HG02588 (cell line): ENCODE data around the gene KIAA0319L.

Source experiments
- ATAC-seq: cut with Tn5 transposase; IDR thresholded peaks from one replicate; pipeline ENCODE4 v1.9.1; 2021; ENCODE audit warnings: mild to moderate bottlenecking, moderate library complexity; ENCODE audit not compliant: unreplicated experiment

KIAA0319L gene

GRCh38 chr1:35539073-35539823, 18.0 kb downstream of the KIAA0319L start:
- no peak for ATAC-seq

GRCh38 chr1:35537806-35538205, 19.4 kb downstream of the KIAA0319L start:
- ATAC-seq: no peak

- ATAC-seq: no peak
These were observed 20.5 kb downstream of the KIAA0319L start for GRCh38 chr1:35536556-35537162.

GRCh38 chr1:35535243-35535642, 22.0 kb downstream of the KIAA0319L start:
- no peak for ATAC-seq

- no peak for ATAC-seq
These were observed 23.6 kb downstream of the KIAA0319L start for GRCh38 chr1:35533586-35533985.

- no peak for ATAC-seq
These were observed 24.5 kb downstream of the KIAA0319L start for GRCh38 chr1:35532497-35533223.

GRCh38 chr1:35531368-35531767, 25.8 kb downstream of the KIAA0319L start:
- no peak for ATAC-seq

- ATAC-seq: no peak
These were observed 26.3 kb downstream of the KIAA0319L start for GRCh38 chr1:35530946-35531345.

- ATAC-seq: no peak
These were observed 27.0 kb downstream of the KIAA0319L start for GRCh38 chr1:35530168-35530567.

- no peak for ATAC-seq
These were observed 33.1 kb downstream of the KIAA0319L start for GRCh38 chr1:35524106-35524505.

GRCh38 chr1:35519432-35519831, 37.8 kb downstream of the KIAA0319L start:
- no peak for ATAC-seq

GRCh38 chr1:35518183-35518582, 39.0 kb downstream of the KIAA0319L start:
- no peak for ATAC-seq

GRCh38 chr1:35511305-35511704, 45.9 kb downstream of the KIAA0319L start:
- no peak for ATAC-seq

GRCh38 chr1:35509558-35509957, 47.6 kb downstream of the KIAA0319L start:
- ATAC-seq: no peak

GRCh38 chr1:35507947-35508346, 49.3 kb downstream of the KIAA0319L start:
- ATAC-seq: no peak

GRCh38 chr1:35506960-35507912, 50.0 kb downstream of the KIAA0319L start:
- ATAC-seq: no peak

GRCh38 chr1:35505911-35506798, 51.0 kb downstream of the KIAA0319L start:
- ATAC-seq: no peak

GRCh38 chr1:35502242-35502641, 55.0 kb downstream of the KIAA0319L start:
- ATAC-seq: no peak

GRCh38 chr1:35500439-35500838, 56.8 kb downstream of the KIAA0319L start:
- no peak for ATAC-seq

- ATAC-seq: no peak
These were observed 57.5 kb downstream of the KIAA0319L start for GRCh38 chr1:35499652-35500176.
